HepG2 (cell line): ENCODE data around the gene PEAK3. TPM values are rescaled to one million over a fixed set of nuclear protein-coding genes. Genes with fewer than 3 reads are reported as not detected.
A peak's percentile ranks its signal among the peaks of the same experiment; 100 is the strongest.

Experiments
- AGO2 ChIP-seq: fragments of 200-400 bp; formaldehyde crosslinking; optimal IDR thresholded peaks from 2 replicates; pipeline ENCODE3; 2017; ENCODE audit warnings: mild to moderate bottlenecking, low read depth, low read length, moderate library complexity
- ARHGAP35 ChIP-seq: sonication (generic); formaldehyde crosslinking; IDR thresholded peaks from 2 replicates; pipeline ENCODE4 v1.9.0; 2022; ENCODE audit warnings: mild to moderate bottlenecking, inconsistent platforms, moderate library complexity, missing genetic modification reagents, borderline replicate concordance
- EHMT2 ChIP-seq: fragments of 200-600 bp; sonication (generic); IDR thresholded peaks from 2 replicates; pipeline ENCODE4 v1.7.0; 2017; ENCODE audit warnings: antibody characterized with exemption, low read depth, low read length, borderline replicate concordance
- HOXA7 ChIP-seq: sonication (generic); formaldehyde crosslinking; IDR thresholded peaks from 2 replicates; pipeline ENCODE4 v1.8.1; 2022; ENCODE audit warnings: mild to moderate bottlenecking, missing genetic modification reagents, moderate library complexity
- HOXD1 ChIP-seq: sonication (generic); formaldehyde crosslinking; IDR thresholded peaks from 2 replicates; pipeline ENCODE4 v1.5.0; 2020; ENCODE audit warnings: missing genetic modification reagents
- MAFF ChIP-seq: IDR thresholded peaks from 2 replicates; pipeline ENCODE4 v1.6.1; 2011; ENCODE audit warnings: low read depth, low read length, improper control_type of control experiment
- MAFG ChIP-seq: sonication (generic); formaldehyde crosslinking; IDR thresholded peaks from 2 replicates; pipeline ENCODE4 v1.5.1; 2020; ENCODE audit warnings: mild to moderate bottlenecking, missing genetic modification reagents
- MBD4 ChIP-seq: IDR thresholded peaks from 2 replicates; pipeline ENCODE4 v1.6.1; 2012; ENCODE audit warnings: low read length, inconsistent platforms, borderline replicate concordance
- MXD4 ChIP-seq: IDR thresholded peaks from 2 replicates; pipeline ENCODE4 v1.6.1; 2016; ENCODE audit warnings: mild to moderate bottlenecking, missing biosample characterization, missing genetic modification reagents
- NRL ChIP-seq: sonication (generic); formaldehyde crosslinking; IDR thresholded peaks from 2 replicates; pipeline ENCODE4 v1.5.0; 2020; ENCODE audit warnings: missing genetic modification reagents, mild to moderate bottlenecking, moderate library complexity, borderline replicate concordance
- PRDM15 ChIP-seq: sonication (generic); formaldehyde crosslinking; IDR thresholded peaks from 2 replicates; pipeline ENCODE4 v1.4.0; 2020; ENCODE audit warnings: missing genetic modification reagents
- RBAK ChIP-seq: sonication (generic); formaldehyde crosslinking; IDR thresholded peaks from 2 replicates; pipeline ENCODE4 v1.5.1; 2020; ENCODE audit warnings: mild to moderate bottlenecking, missing genetic modification reagents
- ZNF614 ChIP-seq: IDR thresholded peaks from 2 replicates; pipeline ENCODE4 v1.6.1; 2018; ENCODE audit warnings: missing biosample characterization, missing genetic modification reagents, inconsistent platforms, borderline replicate concordance
- ZNF766 ChIP-seq: sonication (generic); formaldehyde crosslinking; IDR thresholded peaks from 2 replicates; pipeline ENCODE4 v1.5.0; 2020; ENCODE audit warnings: missing genetic modification reagents, borderline replicate concordance
- ZNF878 ChIP-seq: sonication (generic); formaldehyde crosslinking; IDR thresholded peaks from 2 replicates; pipeline ENCODE4 v1.8.1; 2023; ENCODE audit warnings: mild to moderate bottlenecking, missing genetic modification reagents, moderate library complexity
- polyA plus RNA-seq, 8 experiments: library from polyadenylated mRNA; depleted of rRNA in 3 of 8; stranded (reverse) in 7 of 8; unstranded in 1 of 8; fragments of >200 nt; fragmentation: Illumina TruSeq in 4 of 8; extraction: Trizol in 4 of 8; gene quantifications; 2 replicates each; pipeline versions ENCODE4 v1.2.1 to v1.2.3, GENCODE V29; 2011 to 2016; ENCODE audit warnings: low read depth in 4 of 8, missing spikeins in 1 of 8, mixed read lengths in 1 of 8; ENCODE audit not compliant: insufficient read depth in 1 of 8
- total RNA-seq, 5 experiments: library from RNA; depleted of rRNA; stranded (reverse); fragments of >200 nt; fragmentation: Illumina TruSeq; extraction: Trizol; gene quantifications; 2 replicates each; pipeline ENCODE4 v1.2.3, GENCODE V29; 2016; ENCODE audit warnings: low read depth in 1 of 5
- TF ChIP-seq, protein P1 (sequence below): sonication (generic); formaldehyde crosslinking; IDR thresholded peaks from 2 replicates; pipeline ENCODE4 v1.4.0; 2020; ENCODE audit warnings: mild to moderate bottlenecking, missing genetic modification reagents, borderline replicate concordance
- TF ChIP-seq, protein P2 (sequence below): sonication (generic); formaldehyde crosslinking; IDR thresholded peaks from 2 replicates; pipeline ENCODE4 v1.4.0; 2020; ENCODE audit warnings: missing genetic modification reagents

PEAK3 gene
- total and polyA plus RNA-seq, 2 of the 13 experiments (the other 11 are each of a cell fraction or from before 2014, with no cell fraction given): not detected

DNA sequence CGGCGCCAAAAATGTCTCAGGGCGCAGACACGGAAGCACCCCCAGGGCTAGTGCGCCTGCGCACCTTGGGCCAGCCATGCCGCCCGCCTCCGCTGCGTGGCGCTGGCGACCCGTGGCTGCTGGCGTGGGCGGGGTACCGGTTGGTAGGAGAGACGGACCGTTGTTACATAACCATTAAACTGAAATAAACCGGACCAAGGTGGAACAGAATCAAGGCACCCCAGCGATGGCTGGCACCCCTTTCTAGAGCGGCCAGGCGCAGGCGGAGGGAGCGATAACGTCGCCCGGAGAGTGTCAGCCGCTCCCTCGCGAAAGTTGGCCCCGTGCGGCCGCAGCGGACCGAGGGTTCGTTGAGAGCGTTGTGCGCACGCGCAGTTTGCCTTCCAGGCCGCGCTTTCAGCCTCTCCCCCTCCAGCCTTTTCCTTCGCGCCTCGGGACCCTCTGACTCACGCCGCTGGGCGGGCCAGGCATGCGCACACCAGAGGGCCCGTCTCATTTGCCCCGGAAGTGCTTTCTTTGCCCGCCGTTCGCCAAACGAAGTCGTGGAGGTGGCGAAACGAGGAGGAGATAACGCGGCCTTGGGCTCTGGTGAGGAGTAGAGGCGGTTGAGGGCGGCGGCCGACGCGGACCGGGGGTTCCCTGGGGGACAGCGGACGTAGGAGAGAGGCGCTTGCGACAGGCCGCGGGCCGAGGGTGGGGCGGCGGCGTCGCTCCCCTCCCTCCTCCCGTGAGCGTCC lies 45.5 kb downstream of the PEAK3 start, which contains the start of the genes PLEKHJ1 and SF3A2 (continued):
- TF ChIP-seq, protein P1, sequence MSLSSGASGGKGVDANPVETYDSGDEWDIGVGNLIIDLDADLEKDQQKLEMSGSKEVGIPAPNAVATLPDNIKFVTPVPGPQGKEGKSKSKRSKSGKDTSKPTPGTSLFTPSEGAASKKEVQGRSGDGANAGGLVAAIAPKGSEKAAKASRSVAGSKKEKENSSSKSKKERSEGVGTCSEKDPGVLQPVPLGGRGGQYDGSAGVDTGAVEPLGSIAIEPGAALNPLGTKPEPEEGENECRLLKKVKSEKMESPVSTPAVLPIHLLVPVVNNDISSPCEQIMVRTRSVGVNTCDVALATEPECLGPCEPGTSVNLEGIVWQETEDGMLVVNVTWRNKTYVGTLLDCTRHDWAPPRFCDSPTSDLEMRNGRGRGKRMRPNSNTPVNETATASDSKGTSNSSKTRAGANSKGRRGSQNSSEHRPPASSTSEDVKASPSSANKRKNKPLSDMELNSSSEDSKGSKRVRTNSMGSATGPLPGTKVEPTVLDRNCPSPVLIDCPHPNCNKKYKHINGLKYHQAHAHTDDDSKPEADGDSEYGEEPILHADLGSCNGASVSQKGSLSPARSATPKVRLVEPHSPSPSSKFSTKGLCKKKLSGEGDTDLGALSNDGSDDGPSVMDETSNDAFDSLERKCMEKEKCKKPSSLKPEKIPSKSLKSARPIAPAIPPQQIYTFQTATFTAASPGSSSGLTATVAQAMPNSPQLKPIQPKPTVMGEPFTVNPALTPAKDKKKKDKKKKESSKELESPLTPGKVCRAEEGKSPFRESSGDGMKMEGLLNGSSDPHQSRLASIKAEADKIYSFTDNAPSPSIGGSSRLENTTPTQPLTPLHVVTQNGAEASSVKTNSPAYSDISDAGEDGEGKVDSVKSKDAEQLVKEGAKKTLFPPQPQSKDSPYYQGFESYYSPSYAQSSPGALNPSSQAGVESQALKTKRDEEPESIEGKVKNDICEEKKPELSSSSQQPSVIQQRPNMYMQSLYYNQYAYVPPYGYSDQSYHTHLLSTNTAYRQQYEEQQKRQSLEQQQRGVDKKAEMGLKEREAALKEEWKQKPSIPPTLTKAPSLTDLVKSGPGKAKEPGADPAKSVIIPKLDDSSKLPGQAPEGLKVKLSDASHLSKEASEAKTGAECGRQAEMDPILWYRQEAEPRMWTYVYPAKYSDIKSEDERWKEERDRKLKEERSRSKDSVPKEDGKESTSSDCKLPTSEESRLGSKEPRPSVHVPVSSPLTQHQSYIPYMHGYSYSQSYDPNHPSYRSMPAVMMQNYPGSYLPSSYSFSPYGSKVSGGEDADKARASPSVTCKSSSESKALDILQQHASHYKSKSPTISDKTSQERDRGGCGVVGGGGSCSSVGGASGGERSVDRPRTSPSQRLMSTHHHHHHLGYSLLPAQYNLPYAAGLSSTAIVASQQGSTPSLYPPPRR (CRISPR knock-in tag): peak; percentile 54; the same call in 1 of the 2 replicates
- TF ChIP-seq HOXA7 (no peak; the same call in 1 of the 2 replicates), MAFF (no peak), ZNF878 (CRISPR knock-in tag) (peak; percentile 99), MXD4 (CRISPR knock-in tag) (peak; percentile 95), ZNF766 (CRISPR knock-in tag) (peak; percentile 97), AGO2 (peak; percentile 40), MAFG (CRISPR knock-in tag) (no peak), ZNF614 (peak; percentile 77; the same call in 1 of the 2 replicates), ARHGAP35 (CRISPR knock-in tag) (peak; percentile 87), PRDM15 (CRISPR knock-in tag) (0 out of 2 replicates have a peak, but pooled peaks have one; percentile 71), EHMT2 (no peak), NRL (CRISPR knock-in tag) (peak; percentile 99), MBD4 (no peak), RBAK (CRISPR knock-in tag) (no peak), HOXD1 (CRISPR knock-in tag) (peak; percentile 83)
- TF ChIP-seq, protein P2, sequence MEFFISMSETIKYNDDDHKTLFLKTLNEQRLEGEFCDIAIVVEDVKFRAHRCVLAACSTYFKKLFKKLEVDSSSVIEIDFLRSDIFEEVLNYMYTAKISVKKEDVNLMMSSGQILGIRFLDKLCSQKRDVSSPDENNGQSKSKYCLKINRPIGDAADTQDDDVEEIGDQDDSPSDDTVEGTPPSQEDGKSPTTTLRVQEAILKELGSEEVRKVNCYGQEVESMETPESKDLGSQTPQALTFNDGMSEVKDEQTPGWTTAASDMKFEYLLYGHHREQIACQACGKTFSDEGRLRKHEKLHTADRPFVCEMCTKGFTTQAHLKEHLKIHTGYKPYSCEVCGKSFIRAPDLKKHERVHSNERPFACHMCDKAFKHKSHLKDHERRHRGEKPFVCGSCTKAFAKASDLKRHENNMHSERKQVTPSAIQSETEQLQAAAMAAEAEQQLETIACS (CRISPR knock-in tag): no peak
